Neural cell (in vitro differentiated cells): Measurements from ENCODE around the gene CRYBA4.

ENCODE experiments used
- POLR2AphosphoS5 ChIP-seq: IDR thresholded peaks from 2 replicates; pipeline ENCODE4 v1.6.1; 2012
- RAD21 ChIP-seq: fragments of 450-650 bp; conservative IDR thresholded peaks from 2 replicates; pipeline ENCODE4 v1.6.1; 2014; ENCODE audit warnings: antibody characterized with exemption, mild to moderate bottlenecking, moderate library complexity
- REST ChIP-seq: IDR thresholded peaks from 2 replicates; pipeline ENCODE4 v1.6.1; 2012; ENCODE audit warnings: borderline replicate concordance
- TAF1 ChIP-seq: IDR thresholded peaks from 2 replicates; pipeline ENCODE4 v1.6.1; 2012; ENCODE audit warnings: low read depth
- TF ChIP-seq, protein P1 (sequence below): fragments of 450-650 bp; IDR thresholded peaks from 2 replicates; pipeline ENCODE4 v1.5.1; 2014; ENCODE audit warnings: antibody characterized with exemption, mild to moderate bottlenecking, moderate library complexity; ENCODE audit not compliant: poor library complexity, severe bottlenecking

DNA sequence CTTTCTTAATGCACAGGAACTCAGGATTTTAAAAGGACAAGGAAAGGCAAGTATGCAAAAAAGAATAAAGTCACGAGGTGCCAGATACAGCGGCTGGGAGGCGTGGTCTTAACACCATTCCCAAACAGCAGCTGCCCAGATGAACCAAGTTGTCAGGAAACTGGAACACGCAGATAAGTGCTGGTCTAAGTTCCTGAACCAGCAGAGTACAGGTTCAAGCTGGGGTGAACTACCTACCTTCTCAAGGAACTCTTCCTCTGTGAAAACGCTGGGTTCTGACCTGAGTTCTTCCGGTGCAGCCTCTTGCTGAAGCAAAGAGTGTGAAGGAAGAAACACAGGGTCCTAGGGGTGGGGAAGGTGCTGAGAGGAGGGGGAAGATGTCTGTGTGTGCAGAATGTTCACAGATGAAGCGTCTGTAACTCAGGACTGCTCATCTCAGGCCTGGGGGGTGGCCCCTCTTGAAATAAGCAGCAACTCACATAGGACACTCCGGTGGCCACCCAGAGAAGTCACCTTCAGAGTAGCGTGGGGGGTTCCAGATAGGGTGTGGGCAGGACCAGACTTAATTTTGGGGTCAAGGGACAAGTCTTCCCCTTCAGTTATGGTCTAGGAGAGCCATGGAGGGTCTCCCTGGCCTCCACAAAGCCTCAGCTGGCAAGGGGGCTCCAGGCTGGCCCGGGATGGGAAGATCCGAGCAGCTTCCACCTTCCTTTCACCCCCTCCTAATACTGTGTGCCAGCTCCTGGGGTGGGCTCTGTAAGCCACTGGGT is 35.0 kb upstream of the CRYBA4 start:
- TF ChIP-seq, protein P1, sequence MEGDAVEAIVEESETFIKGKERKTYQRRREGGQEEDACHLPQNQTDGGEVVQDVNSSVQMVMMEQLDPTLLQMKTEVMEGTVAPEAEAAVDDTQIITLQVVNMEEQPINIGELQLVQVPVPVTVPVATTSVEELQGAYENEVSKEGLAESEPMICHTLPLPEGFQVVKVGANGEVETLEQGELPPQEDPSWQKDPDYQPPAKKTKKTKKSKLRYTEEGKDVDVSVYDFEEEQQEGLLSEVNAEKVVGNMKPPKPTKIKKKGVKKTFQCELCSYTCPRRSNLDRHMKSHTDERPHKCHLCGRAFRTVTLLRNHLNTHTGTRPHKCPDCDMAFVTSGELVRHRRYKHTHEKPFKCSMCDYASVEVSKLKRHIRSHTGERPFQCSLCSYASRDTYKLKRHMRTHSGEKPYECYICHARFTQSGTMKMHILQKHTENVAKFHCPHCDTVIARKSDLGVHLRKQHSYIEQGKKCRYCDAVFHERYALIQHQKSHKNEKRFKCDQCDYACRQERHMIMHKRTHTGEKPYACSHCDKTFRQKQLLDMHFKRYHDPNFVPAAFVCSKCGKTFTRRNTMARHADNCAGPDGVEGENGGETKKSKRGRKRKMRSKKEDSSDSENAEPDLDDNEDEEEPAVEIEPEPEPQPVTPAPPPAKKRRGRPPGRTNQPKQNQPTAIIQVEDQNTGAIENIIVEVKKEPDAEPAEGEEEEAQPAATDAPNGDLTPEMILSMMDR = no peak
- no peak for TF ChIP-seq TAF1
- TF ChIP-seq RAD21 = no peak
- no peak for TF ChIP-seq REST
- no peak for TF ChIP-seq POLR2AphosphoS5
